Thyroid gland (tissue), 4 donors: ENCODE data around the gene SLC25A21.

Experiments used
- POLR2A ChIP-seq, 2 donors: fragments of 450-650 bp; IDR thresholded peaks; one replicate each; pipeline ENCODE4 v1.6.1; 2017; ENCODE audit warnings: antibody characterized with exemption in 2 of 2, mild to moderate bottlenecking in 2 of 2, moderate library complexity in 1 of 2
- TF ChIP-seq, protein P1 (sequence below), 6 experiments: fragments of 200-600 bp in 3 of 6; fragments of 450-650 bp in 3 of 6; sonication (generic) in 3 of 6; IDR thresholded peaks; one replicate each; pipeline ENCODE4 v1.5.1; 2016 to 2019; ENCODE audit warnings: antibody characterized with exemption in 6 of 6, mild to moderate bottlenecking in 2 of 6, inconsistent platforms in 1 of 6, moderate library complexity in 1 of 6

DNA sequence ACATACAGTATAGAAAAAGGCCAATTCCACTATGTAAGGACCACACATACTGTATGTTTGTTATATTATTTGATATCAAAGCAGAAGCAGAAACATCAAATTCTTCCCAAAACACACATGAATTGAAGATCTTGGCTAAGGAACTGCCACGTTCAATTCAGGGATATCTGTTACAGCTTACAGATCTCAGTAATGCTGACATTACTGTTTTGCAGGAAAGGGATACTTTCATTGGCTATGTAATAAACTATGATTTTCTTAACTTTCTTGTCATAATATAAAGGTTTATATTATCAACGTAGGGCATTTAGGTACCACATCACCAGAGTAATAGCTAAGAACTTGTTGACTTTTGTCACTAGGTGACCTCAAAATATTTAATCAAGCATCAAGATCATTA lies 362.2 kb downstream of the SLC25A21 start:
- TF ChIP-seq POLR2A (IDR thresholded peaks at IDR 0.05), result no peak
- TF ChIP-seq, protein P1, sequence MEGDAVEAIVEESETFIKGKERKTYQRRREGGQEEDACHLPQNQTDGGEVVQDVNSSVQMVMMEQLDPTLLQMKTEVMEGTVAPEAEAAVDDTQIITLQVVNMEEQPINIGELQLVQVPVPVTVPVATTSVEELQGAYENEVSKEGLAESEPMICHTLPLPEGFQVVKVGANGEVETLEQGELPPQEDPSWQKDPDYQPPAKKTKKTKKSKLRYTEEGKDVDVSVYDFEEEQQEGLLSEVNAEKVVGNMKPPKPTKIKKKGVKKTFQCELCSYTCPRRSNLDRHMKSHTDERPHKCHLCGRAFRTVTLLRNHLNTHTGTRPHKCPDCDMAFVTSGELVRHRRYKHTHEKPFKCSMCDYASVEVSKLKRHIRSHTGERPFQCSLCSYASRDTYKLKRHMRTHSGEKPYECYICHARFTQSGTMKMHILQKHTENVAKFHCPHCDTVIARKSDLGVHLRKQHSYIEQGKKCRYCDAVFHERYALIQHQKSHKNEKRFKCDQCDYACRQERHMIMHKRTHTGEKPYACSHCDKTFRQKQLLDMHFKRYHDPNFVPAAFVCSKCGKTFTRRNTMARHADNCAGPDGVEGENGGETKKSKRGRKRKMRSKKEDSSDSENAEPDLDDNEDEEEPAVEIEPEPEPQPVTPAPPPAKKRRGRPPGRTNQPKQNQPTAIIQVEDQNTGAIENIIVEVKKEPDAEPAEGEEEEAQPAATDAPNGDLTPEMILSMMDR (IDR thresholded peaks at IDR 0.05), result no peak
